D721Med (cell line): ENCODE measurements around the gene FGF14.

Experiments
- DNase-seq: peaks from one replicate; pipeline ENCODE4 v3.0.0; 2011; ENCODE audit warnings: low spot score; ENCODE audit not compliant: insufficient read length
- FAIRE-seq: peaks from 2 replicates; lab custom pipeline; 2011; peaks lifted over from hg19 to GRCh38; lab: Jason Lieb, UNC
- TF ChIP-seq, protein P1 (sequence below): IDR thresholded peaks from 2 replicates; pipeline ENCODE4 v1.5.1; 2012; ENCODE audit warnings: mild to moderate bottlenecking, control low read depth; ENCODE audit not compliant: insufficient read depth; ENCODE audit errors: missing control alignments

FGF14 gene

GRCh38 chr13:101959016-101959415 lies 442.8 kb downstream of the FGF14 start:
- TF ChIP-seq, protein P1, sequence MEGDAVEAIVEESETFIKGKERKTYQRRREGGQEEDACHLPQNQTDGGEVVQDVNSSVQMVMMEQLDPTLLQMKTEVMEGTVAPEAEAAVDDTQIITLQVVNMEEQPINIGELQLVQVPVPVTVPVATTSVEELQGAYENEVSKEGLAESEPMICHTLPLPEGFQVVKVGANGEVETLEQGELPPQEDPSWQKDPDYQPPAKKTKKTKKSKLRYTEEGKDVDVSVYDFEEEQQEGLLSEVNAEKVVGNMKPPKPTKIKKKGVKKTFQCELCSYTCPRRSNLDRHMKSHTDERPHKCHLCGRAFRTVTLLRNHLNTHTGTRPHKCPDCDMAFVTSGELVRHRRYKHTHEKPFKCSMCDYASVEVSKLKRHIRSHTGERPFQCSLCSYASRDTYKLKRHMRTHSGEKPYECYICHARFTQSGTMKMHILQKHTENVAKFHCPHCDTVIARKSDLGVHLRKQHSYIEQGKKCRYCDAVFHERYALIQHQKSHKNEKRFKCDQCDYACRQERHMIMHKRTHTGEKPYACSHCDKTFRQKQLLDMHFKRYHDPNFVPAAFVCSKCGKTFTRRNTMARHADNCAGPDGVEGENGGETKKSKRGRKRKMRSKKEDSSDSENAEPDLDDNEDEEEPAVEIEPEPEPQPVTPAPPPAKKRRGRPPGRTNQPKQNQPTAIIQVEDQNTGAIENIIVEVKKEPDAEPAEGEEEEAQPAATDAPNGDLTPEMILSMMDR: no peak
- DNase-seq: no peak
- FAIRE-seq: no peak

DNA sequence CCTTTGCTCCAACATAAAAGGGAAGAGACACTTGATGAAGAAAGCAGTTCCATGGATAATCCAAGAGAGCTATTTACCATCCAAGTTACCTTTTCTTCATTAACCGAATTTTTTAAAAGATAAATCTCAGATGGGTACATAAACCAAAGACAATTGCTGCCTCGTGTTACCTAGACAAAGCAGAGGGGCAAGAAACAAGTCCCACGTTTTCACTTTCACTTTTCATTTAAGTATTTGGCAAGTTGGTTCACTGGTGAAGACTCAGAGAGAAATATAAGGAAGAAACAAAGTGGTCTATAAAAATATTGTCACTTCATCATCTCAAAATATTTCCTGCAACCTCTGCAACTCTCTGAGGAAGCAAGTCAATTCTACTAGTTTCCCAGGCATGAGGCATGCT lies 446.1 kb downstream of the FGF14 start:
- TF ChIP-seq, protein P1: no peak
- DNase-seq (no peak), FAIRE-seq (no peak)

DNA sequence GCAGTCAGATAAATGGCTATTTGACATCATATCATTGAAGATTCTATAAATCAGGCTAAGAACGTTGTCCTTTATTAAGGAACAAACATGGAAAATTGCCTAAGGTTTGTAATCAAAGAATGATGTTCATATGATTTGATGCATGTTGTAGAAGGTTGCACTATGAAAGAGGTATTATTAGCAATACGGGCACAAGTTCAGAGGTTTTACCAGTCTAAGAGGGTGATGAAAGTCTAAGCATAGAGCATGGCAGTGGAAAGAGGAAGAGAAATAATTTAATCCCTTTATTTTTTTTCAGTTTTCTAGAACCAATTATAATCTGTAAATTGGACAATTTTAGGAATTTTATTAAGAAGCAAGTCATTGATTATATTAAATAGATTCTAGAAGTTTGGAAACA lies 450.7 kb downstream of the FGF14 start:
- DNase-seq (no peak), FAIRE-seq (no peak)
- TF ChIP-seq, protein P1: no peak

DNA sequence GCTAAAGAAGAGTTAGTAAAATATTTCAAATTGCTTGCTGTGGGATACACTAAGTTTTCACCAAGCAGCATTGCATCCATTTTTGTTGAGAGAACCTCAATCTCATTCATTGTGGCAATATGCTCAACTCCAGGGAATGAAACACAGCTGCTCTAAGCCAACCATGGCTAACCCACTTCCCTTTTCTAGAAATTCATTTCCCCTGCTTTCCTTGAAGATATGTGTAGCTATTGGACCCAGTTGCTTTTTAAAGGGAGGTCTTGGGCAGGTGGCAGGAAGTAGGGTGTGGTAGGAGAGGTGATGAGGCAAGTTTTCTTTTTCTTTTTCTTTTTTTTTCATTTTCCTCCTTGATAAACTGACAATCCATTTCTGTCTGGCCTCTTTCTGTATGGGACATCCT lies 452.2 kb downstream of the FGF14 start:
- no peak for FAIRE-seq
- TF ChIP-seq, protein P1: no peak
- no peak for DNase-seq

GRCh38 chr13:101946401-101946800 lies 455.4 kb downstream of the FGF14 start:
- DNase-seq (no peak), FAIRE-seq (no peak)
- TF ChIP-seq, protein P1: no peak

- TF ChIP-seq, protein P1: no peak
- DNase-seq (no peak), FAIRE-seq (no peak)
Observed at GRCh38 chr13:101945435-101945834, 456.4 kb downstream of the FGF14 start.

GRCh38 chr13:101944521-101944920 lies 457.3 kb downstream of the FGF14 start:
- FAIRE-seq (no peak), DNase-seq (no peak)
- TF ChIP-seq, protein P1: no peak
